HepG2 (cell line): Measurements from ENCODE around the gene DGKB. TPM values are rescaled to one million over a fixed set of nuclear protein-coding genes. Genes with fewer than 3 reads are reported as not detected.

Experiments used
- ATAC-seq: fragments of 200-7000 bp; cut with Tn5 transposase; 3 replicates; pipeline ENCODE4 v1.9.1; 2020; ENCODE audit warnings: mild to moderate bottlenecking, moderate library complexity
- BruUV-seq: library from RNA; stranded (reverse); fragments of 400-500 nt; replicated peaks from 2 replicates; lab custom pipeline; 2021; lab: Mats Ljungman, UMichigan
- CTCF ChIA-PET: fragments of 300-600 bp; formaldehyde crosslinking; extraction: SDS; loops from one replicate; lab custom pipeline; 2021; ENCODE audit warnings: low total read pairs, inconsistent platforms, low intra/inter-chr PET ratio; lab: Yijun Ruan, JAX
- POLR2A ChIA-PET: fragments of 350-600 bp; sonication (Branson Sonifier 250); formaldehyde crosslinking; loops from one replicate; lab custom pipeline; 2020; ENCODE audit warnings: antibody characterized with exemption, inconsistent platforms; lab: Yijun Ruan, JAX
- DNase-seq: peaks from one replicate; pipeline ENCODE4 v3.0.0-alpha.2; 2015; ENCODE audit warnings: low spot score
- FAIRE-seq: peaks from 3 replicates; lab custom pipeline; 2011; peaks lifted over from hg19 to GRCh38; lab: Jason Lieb, UNC
- H2AFZ ChIP-seq: one replicate; pipeline ENCODE4 v1.6.1; 2011; ENCODE audit warnings: low read length, inconsistent platforms
- H3K27ac ChIP-seq: fragments of 300-600 bp; 3 replicates; pipeline ENCODE4 v1.8.0; 2011; ENCODE audit warnings: mixed run types, mild to moderate bottlenecking, mixed read lengths, low read length, inconsistent platforms; ENCODE audit not compliant: insufficient read depth; ENCODE audit errors: extremely low read length
- H3K27me3 ChIP-seq, 2 experiments: fragments of 200-600 bp in 1 of 2; 2 replicates in 1 of 2; 3 replicates in 1 of 2; pipeline versions ENCODE4 v1.6.0 to v1.8.0; 2011; ENCODE audit warnings: low read length in 2 of 2, mild to moderate bottlenecking in 2 of 2, moderate library complexity in 2 of 2, inconsistent platforms in 1 of 2; ENCODE audit not compliant: insufficient read depth in 2 of 2, control insufficient read depth in 1 of 2
- H3K36me3 ChIP-seq, 2 experiments: fragments of 200-600 bp in 1 of 2; replicated peaks in 1 of 2; 2 replicates in 1 of 2; 3 replicates in 1 of 2; pipeline versions ENCODE4 v1.5.1 to v1.8.0; 2011; ENCODE audit warnings: low read length in 2 of 2, inconsistent platforms in 1 of 2; ENCODE audit not compliant: insufficient read depth in 2 of 2, control insufficient read depth in 1 of 2
- H3K4me1 ChIP-seq: 2 replicates; pipeline ENCODE4 v1.5.1; 2012; ENCODE audit warnings: low read length, inconsistent platforms; ENCODE audit not compliant: insufficient read depth
- H3K4me2 ChIP-seq: 2 replicates; pipeline ENCODE4 v1.6.0; 2011; ENCODE audit warnings: low read depth, low read length, inconsistent platforms
- H3K4me3 ChIP-seq, 3 experiments: fragments of 200-600 bp in 1 of 3; sonication (generic), shearing (Covaris generic) in 1 of 3; replicated peaks in 1 of 3; 2 replicates each; pipeline ENCODE4 v1.5.1; 2011 to 2016; ENCODE audit warnings: low read length in 3 of 3, inconsistent platforms in 2 of 3, low read depth in 2 of 3, mild to moderate bottlenecking in 2 of 3, control low read depth in 1 of 3, mixed read lengths in 1 of 3; ENCODE audit not compliant: insufficient read depth in 1 of 3
- H3K79me2 ChIP-seq: one replicate; pipeline ENCODE4 v1.6.1; 2011; ENCODE audit warnings: low read length, inconsistent platforms; ENCODE audit not compliant: insufficient read depth
- H3K9ac ChIP-seq: 2 replicates; pipeline ENCODE4 v1.6.0; 2011; ENCODE audit warnings: mild to moderate bottlenecking, low read depth, low read length, inconsistent platforms; ENCODE audit not compliant: insufficient read depth
- H3K9me3 ChIP-seq: 2 replicates; pipeline ENCODE4 v1.5.1; 2012; ENCODE audit warnings: mild to moderate bottlenecking, low read length
- H4K20me1 ChIP-seq: 2 replicates; pipeline ENCODE4 v1.6.0; 2011; ENCODE audit warnings: inconsistent platforms, mild to moderate bottlenecking, low read length, moderate library complexity; ENCODE audit not compliant: insufficient read depth
- CBX2 ChIP-seq, 2 experiments: fragments of 200-600 bp in 1 of 2; sonication (generic); formaldehyde crosslinking in 1 of 2; IDR thresholded peaks; 2 replicates each; pipeline versions ENCODE4 v1.7.0 to v1.8.1; 2018 to 2022; ENCODE audit warnings: low read depth in 2 of 2, low read length in 1 of 2, mild to moderate bottlenecking in 1 of 2, missing genetic modification reagents in 1 of 2
- DMAP1 ChIP-seq: IDR thresholded peaks from 2 replicates; pipeline ENCODE4 v1.6.1; 2016
- ETV5 ChIP-seq: IDR thresholded peaks from 2 replicates; pipeline ENCODE4 v1.6.1; 2018; ENCODE audit warnings: missing biosample characterization, missing genetic modification reagents, inconsistent platforms, borderline replicate concordance
- EZH2 ChIP-seq: conservative IDR thresholded peaks from 2 replicates; pipeline ENCODE4 v1.6.1; 2012; ENCODE audit warnings: mild to moderate bottlenecking, low read depth, low read length, moderate library complexity
- GTF2F1 ChIP-seq: fragments of 150-350 bp; IDR thresholded peaks from 2 replicates; pipeline ENCODE4 v1.6.1; 2014; ENCODE audit warnings: low read length
- NCOR1 ChIP-seq: fragments of 200-600 bp; sonication (generic); IDR thresholded peaks from 2 replicates; pipeline ENCODE4 v1.7.0; 2017; ENCODE audit warnings: antibody characterized with exemption, low read length, borderline replicate concordance
- NFATC3 ChIP-seq: sonication (generic); formaldehyde crosslinking; IDR thresholded peaks from 2 replicates; pipeline ENCODE4 v1.5.1; 2020; ENCODE audit warnings: mild to moderate bottlenecking, missing genetic modification reagents
- NFYC ChIP-seq: IDR thresholded peaks from 2 replicates; pipeline ENCODE4 v1.6.1; 2016; ENCODE audit warnings: missing genetic modification reagents, missing compliant biosample characterization
- RBAK ChIP-seq: sonication (generic); formaldehyde crosslinking; IDR thresholded peaks from 2 replicates; pipeline ENCODE4 v1.5.1; 2020; ENCODE audit warnings: mild to moderate bottlenecking, missing genetic modification reagents
- ZBTB37 ChIP-seq: sonication (generic); formaldehyde crosslinking; IDR thresholded peaks from 2 replicates; pipeline ENCODE4 v1.4.0; 2020; ENCODE audit warnings: mild to moderate bottlenecking, missing genetic modification reagents
- ZFYVE20 ChIP-seq: sonication (generic); formaldehyde crosslinking; IDR thresholded peaks from 2 replicates; pipeline ENCODE4 v1.8.0; 2023; ENCODE audit warnings: low read depth, mild to moderate bottlenecking, moderate library complexity, missing genetic modification reagents, borderline replicate concordance
- ZNF180 ChIP-seq: sonication (generic); formaldehyde crosslinking; IDR thresholded peaks from 2 replicates; pipeline ENCODE4 v1.4.0; 2020; ENCODE audit warnings: low read depth, missing genetic modification reagents, borderline replicate concordance
- ZNF225 ChIP-seq: sonication (generic); formaldehyde crosslinking; IDR thresholded peaks from 2 replicates; pipeline ENCODE4 v1.4.0; 2020; ENCODE audit warnings: mild to moderate bottlenecking, missing genetic modification reagents
- ZNF414 ChIP-seq: sonication (generic); formaldehyde crosslinking; IDR thresholded peaks from 2 replicates; pipeline ENCODE4 v1.5.0; 2020; ENCODE audit warnings: missing genetic modification reagents
- ZNF777 ChIP-seq: sonication (generic); formaldehyde crosslinking; IDR thresholded peaks from 2 replicates; pipeline ENCODE4 v1.4.0; 2020; ENCODE audit warnings: missing genetic modification reagents
- WGBS: methylation state at CpG from one replicate; pipeline ENCODE4 v1.1.6; 2017; ENCODE audit warnings: low lambda C conversion rate; 5-methylcytosine and 5-hydroxymethylcytosine counted together
- in situ Hi-C: cut with HindIII; loops from 2 replicates; pipeline ENCODE4 v1.10.0; 2017; ENCODE audit warnings: low pct_unique_long_range_greater_than_20kb; ENCODE audit not compliant: extremely low pct_ligation_motif_present
- intact Hi-C: fragments of 100-400 bp; cut with micrococcal nuclease; formaldehyde crosslinking; loops from one replicate; pipeline ENCODE4 v1.10.0; 2022; ENCODE audit not compliant: unreplicated experiment
- polyA plus RNA-seq, 8 experiments: library from polyadenylated mRNA; depleted of rRNA in 3 of 8; stranded (reverse) in 7 of 8; unstranded in 1 of 8; fragments of >200 nt; fragmentation: Illumina TruSeq in 4 of 8; extraction: Trizol in 4 of 8; gene quantifications; 2 replicates each; pipeline versions ENCODE4 v1.2.1 to v1.2.3, GENCODE V29; 2011 to 2016; ENCODE audit warnings: low read depth in 4 of 8, missing spikeins in 1 of 8, mixed read lengths in 1 of 8; ENCODE audit not compliant: insufficient read depth in 1 of 8
- total RNA-seq, 5 experiments: library from RNA; depleted of rRNA; stranded (reverse); fragments of >200 nt; fragmentation: Illumina TruSeq; extraction: Trizol; gene quantifications; 2 replicates each; pipeline ENCODE4 v1.2.3, GENCODE V29; 2016; ENCODE audit warnings: low read depth in 1 of 5

The DGKB gene
- total and polyA plus RNA-seq, 2 of the 13 experiments (the other 11 are each of a cell fraction or from before 2014, with no cell fraction given), result not detected

GRCh38 chr7:14738086-14738485 is 164.5 kb downstream of the DGKB start (continued):
- TF ChIP-seq ZNF414 (CRISPR knock-in tag), result no peak
- no peak for TF ChIP-seq GTF2F1
- TF ChIP-seq ZFYVE20, result no peak
- TF ChIP-seq ZBTB37 (CRISPR knock-in tag), result no peak
- no peak for TF ChIP-seq ZNF777 (CRISPR knock-in tag)
- TF ChIP-seq NCOR1, result no peak

GRCh38 chr7:14734839-14735321 is 167.7 kb downstream of the DGKB start:
- no peak for TF ChIP-seq DMAP1 (CRISPR knock-in tag)
- TF ChIP-seq ZNF225 (CRISPR knock-in tag), result no peak
- no peak for TF ChIP-seq ETV5
- no peak for TF ChIP-seq NFATC3 (CRISPR knock-in tag)
- no peak for TF ChIP-seq EZH2
- no peak for TF ChIP-seq RBAK (CRISPR knock-in tag)
- no peak for TF ChIP-seq NFYC
- TF ChIP-seq ZNF180, result no peak
- no peak for TF ChIP-seq CBX2 (IDR thresholded peaks at IDR 0.05; ENCODE audit: low read depth, low read length)
- no peak for TF ChIP-seq CBX2 (CRISPR knock-in tag; IDR thresholded peaks at IDR 0.05; ENCODE audit: low read depth)
- Histone ChIP-seq H3K79me2 (no peaks in the 10 kb centered on the region), H3K27ac (no peak overlapping the region), H3K4me3 (no peak overlapping the region), H3K9me3 (peaks cover 42% of the 10 kb centered on the region; the same call in 1 of the 2 replicates), H3K4me2 (no peak overlapping the region), H3K36me3 (no peaks in the 10 kb centered on the region), H3K27me3 (no peaks in the 10 kb centered on the region), H2AFZ (no peak overlapping the region), H3K9ac (no peak overlapping the region), H3K4me1 (no peaks in the 10 kb centered on the region), H4K20me1 (no peaks in the 10 kb centered on the region)
- 0% methylated on average over 2 of the region's 9 CpGs for WGBS
- in situ Hi-C loops (no loop called here), intact Hi-C loops (no loop called here)
- BruUV-seq, result no TSS peak
- no peak for ATAC-seq
- DNase-seq, result no peak
- POLR2A ChIA-PET, result no interaction called here
- no peak for FAIRE-seq
- CTCF ChIA-PET, result no interaction called here
